Memory B cell (primary cell): ENCODE results near the gene DHRS3.

Experiments used
- ATAC-seq: fragments of 150-1000 bp; cut with Tn5 transposase; 2 replicates; pipeline ENCODE4 v1.10.0; 2021; ENCODE audit warnings: low read depth, mild to moderate bottlenecking, moderate library complexity
- DNase-seq, 2 donors: peaks; one replicate each; pipeline ENCODE4 v3.0.0; 2022; ENCODE audit warnings: low spot score in 2 of 2
- H3K27ac Mint-ChIP-seq: one replicate; pipeline ENCODE4 v1.8.0; 2022; ENCODE audit warnings: mild to moderate bottlenecking, moderate library complexity, mixed read lengths
- H3K27me3 Mint-ChIP-seq: one replicate; pipeline ENCODE4 v1.8.0; 2022; ENCODE audit warnings: mixed read lengths
- H3K36me3 Mint-ChIP-seq: one replicate; pipeline ENCODE4 v1.8.0; 2022; ENCODE audit warnings: mild to moderate bottlenecking, mixed read lengths
- H3K4me1 Mint-ChIP-seq: one replicate; pipeline ENCODE4 v1.8.0; 2022; ENCODE audit warnings: mixed read lengths
- H3K4me3 Mint-ChIP-seq: one replicate; pipeline ENCODE4 v1.8.0; 2022; ENCODE audit warnings: mild to moderate bottlenecking, moderate library complexity, mixed read lengths
- H3K9me3 Mint-ChIP-seq: one replicate; pipeline ENCODE4 v1.8.0; 2022; ENCODE audit warnings: mixed read lengths

Gene DHRS3

GRCh38 chr1:12592496-12592895 is 25.5 kb downstream of the DHRS3 start:
- ATAC-seq (no peak), DNase-seq (no peak)
- Mint-ChIP-seq H3K27ac (no peak overlapping the region), H3K36me3 (no peaks in the 10 kb centered on the region), H3K4me3 (no peak overlapping the region), H3K9me3 (no peaks in the 10 kb centered on the region), H3K27me3 (peaks cover 33% of the 10 kb centered on the region), H3K4me1 (peaks cover 10% of the 10 kb centered on the region)

DNA sequence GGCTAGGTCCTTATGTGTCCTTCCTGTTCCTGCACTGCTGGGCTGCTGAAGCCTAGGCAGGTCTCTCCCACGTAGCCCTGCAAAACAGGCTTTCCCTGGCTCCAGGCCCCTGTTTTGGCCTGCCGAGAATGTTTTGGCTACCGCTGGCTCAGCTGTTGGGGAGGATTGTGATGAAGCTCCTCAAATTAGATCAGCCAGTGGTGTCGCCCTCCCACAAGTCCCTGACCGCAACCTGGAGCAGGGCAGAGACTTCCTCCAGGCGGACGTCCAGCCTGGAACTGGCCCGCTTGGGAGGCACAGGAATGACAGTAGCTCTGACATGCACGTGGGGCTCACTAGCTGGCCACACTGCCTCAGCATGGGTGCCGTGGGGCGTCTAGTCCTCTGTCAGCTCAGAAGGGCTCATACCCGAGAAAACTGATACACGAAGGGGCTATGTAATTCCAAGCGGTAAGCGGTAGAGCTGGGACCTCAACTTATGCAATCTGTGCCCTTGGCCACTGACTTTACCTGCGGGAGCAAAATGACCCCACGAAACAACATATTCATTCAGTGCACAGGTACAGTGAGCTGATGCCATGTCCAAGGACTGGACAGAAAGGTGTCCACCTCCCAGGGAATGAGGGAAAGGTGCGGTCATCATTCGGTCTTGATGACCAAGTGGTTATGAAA is 26.6 kb downstream of the DHRS3 start:
- no peaks in the 10 kb centered on the region for H3K36me3 Mint-ChIP-seq
- H3K4me3 Mint-ChIP-seq, result no peak overlapping the region
- no peak overlapping the region for H3K27ac Mint-ChIP-seq
- ATAC-seq, result no peak
- DNase-seq, result no peak
- no peaks in the 10 kb centered on the region for H3K9me3 Mint-ChIP-seq
- H3K27me3 Mint-ChIP-seq, result peaks cover 33% of the 10 kb centered on the region
- H3K4me1 Mint-ChIP-seq, result peaks cover 10% of the 10 kb centered on the region

DNA sequence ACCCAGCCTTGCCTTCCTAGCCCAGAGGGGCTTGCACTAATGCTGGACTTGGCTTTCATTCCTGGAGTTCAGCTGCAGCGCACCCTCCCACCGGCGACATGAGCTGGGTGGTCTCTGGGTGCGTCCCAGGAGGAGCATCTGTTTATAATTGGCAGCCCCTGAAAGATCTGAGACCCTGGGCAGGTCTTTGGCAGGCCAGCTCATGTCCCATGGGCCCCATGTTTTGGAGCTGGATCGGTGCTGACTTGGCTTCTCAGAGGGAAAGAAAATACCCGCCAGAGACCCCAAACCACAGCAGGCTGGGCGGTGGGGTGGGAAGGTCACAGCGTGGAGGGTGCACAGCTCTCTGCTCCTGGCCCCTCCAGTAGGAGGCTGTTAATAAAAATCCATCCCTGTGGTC is 29.3 kb downstream of the DHRS3 start:
- no peaks in the 10 kb centered on the region for H3K4me1 Mint-ChIP-seq
- ATAC-seq (no peak), DNase-seq (no peak)
- H3K4me3 Mint-ChIP-seq, result no peak overlapping the region
- H3K27me3 Mint-ChIP-seq, result peaks cover 22% of the 10 kb centered on the region
- peaks cover under 1% of the 10 kb centered on the region for H3K9me3 Mint-ChIP-seq
- H3K36me3 Mint-ChIP-seq, result no peaks in the 10 kb centered on the region
- H3K27ac Mint-ChIP-seq, result no peak overlapping the region

DNA sequence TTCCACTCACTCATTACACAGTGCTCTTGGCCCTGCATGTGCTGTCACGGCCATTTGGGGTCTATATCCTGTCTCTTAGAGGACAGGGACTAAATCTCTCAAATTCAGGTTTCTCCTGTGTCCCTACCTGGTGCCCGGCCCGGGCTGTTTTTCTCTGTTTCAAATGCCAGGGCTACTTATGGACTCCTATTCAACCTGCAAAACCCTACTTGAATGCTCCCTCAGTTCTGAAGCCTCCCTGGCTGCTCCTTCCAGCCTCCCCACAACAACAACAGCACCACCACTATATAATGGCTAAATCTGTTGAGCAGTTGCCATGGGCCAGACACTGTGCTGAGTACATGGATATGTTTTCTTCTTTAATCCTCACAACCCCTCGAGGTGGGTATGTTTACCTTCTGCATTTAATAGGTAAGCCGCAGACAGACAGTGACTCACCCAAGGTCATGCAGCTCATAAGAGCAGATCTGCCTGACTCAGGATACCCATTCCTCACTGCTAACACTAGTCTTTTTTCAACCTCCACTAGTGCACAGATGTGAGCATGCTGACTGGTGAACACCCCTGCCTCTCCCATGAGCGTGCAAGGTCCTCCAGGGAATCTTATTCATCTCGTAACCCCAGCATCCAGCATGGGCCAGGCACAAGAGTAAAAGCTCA is 29.9 kb downstream of the DHRS3 start:
- ATAC-seq, result no peak
- no peaks in the 10 kb centered on the region for H3K4me1 Mint-ChIP-seq
- peaks cover 18% of the 10 kb centered on the region for H3K27me3 Mint-ChIP-seq
- H3K9me3 Mint-ChIP-seq, result peaks cover 3% of the 10 kb centered on the region
- no peaks in the 10 kb centered on the region for H3K36me3 Mint-ChIP-seq
- no peak overlapping the region for H3K27ac Mint-ChIP-seq
- no peak for DNase-seq
- no peak overlapping the region for H3K4me3 Mint-ChIP-seq

DNA sequence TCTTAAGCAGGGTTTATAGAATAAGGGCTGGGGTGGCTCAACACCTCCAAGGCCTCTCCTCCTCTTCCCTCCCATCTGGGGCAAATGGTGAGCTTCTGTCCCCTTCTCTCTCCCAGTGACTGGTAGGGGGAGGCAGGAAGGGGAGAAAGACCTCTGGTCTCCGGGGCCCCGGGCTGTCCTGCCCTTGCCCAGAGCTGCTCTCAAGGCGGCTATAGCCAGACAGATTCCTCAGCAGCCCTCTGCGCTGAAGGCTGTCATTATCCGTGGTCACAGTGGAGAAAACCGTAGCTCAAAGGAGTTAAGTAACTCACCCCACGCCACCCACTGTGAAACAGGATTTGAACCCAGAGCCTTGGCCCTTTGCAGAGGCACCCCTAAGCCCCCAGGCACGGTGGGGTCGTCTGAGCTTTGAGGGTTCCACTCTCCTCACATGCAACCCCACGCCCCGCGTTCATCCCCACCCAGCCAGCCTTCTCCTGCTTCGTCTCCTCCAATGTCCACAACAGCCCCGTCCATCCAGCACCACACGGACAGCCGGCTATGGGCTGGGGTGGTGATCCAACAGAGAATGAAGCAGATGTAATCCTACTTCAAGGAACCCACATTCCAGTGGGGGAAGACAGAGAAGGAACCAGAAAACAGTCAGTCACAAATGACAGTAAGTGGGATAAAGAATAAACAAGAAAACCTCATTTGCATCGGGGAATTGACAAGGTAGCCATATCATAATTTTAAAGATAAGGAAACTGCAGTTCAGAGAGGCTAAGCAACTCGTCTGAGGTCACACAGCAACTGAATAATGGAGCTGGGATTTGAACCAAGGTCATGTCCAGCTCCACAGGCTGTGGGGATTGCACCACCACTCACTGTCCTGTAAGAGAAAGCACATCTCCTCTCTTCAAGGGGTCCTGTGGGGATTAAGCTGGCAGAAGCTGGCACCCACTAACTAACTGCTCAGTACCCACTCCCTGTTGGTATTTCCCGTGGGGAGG is 31.8 kb downstream of the DHRS3 start:
- no peaks in the 10 kb centered on the region for H3K36me3 Mint-ChIP-seq
- H3K4me3 Mint-ChIP-seq, result no peak overlapping the region
- peaks cover 11% of the 10 kb centered on the region for H3K27me3 Mint-ChIP-seq
- H3K4me1 Mint-ChIP-seq, result no peaks in the 10 kb centered on the region
- ATAC-seq (no peak), DNase-seq (no peak)
- no peak overlapping the region for H3K27ac Mint-ChIP-seq
- H3K9me3 Mint-ChIP-seq, result peaks cover 7% of the 10 kb centered on the region

DNA sequence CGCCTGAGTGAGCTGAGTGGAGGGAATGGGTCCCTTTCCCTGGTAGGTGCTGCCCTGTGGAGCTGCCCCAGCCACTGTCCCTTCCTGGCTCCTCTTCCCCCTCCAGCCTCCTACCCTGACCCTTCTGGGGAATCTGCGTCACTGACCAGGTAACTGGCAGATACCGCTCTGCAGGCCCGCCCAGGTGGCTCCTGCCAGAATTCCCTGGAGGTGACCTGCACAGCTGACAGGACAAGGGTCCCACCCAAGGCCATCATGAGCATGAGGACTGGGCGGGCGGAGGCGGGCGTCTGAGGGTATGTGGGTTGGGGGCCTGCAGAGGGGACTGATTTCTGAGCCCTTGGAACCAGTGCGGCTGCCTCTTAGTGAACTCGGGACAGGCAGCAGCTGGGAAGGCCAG is 32.5 kb downstream of the DHRS3 start:
- no peaks in the 10 kb centered on the region for H3K4me1 Mint-ChIP-seq
- H3K27ac Mint-ChIP-seq, result no peak overlapping the region
- H3K4me3 Mint-ChIP-seq, result no peak overlapping the region
- no peak for DNase-seq
- H3K9me3 Mint-ChIP-seq, result peaks cover 7% of the 10 kb centered on the region
- no peak for ATAC-seq
- H3K27me3 Mint-ChIP-seq, result peaks cover 7% of the 10 kb centered on the region
- no peaks in the 10 kb centered on the region for H3K36me3 Mint-ChIP-seq

- Mint-ChIP-seq H3K4me1 (no peaks in the 10 kb centered on the region), H3K4me3 (no peak overlapping the region), H3K36me3 (no peaks in the 10 kb centered on the region), H3K27ac (no peak overlapping the region), H3K9me3 (peaks cover 7% of the 10 kb centered on the region), H3K27me3 (peaks cover 7% of the 10 kb centered on the region)
- DNase-seq (no peak), ATAC-seq (no peak)
Measured at GRCh38 chr1:12584900-12585525, 33.0 kb downstream of the DHRS3 start.

DNA sequence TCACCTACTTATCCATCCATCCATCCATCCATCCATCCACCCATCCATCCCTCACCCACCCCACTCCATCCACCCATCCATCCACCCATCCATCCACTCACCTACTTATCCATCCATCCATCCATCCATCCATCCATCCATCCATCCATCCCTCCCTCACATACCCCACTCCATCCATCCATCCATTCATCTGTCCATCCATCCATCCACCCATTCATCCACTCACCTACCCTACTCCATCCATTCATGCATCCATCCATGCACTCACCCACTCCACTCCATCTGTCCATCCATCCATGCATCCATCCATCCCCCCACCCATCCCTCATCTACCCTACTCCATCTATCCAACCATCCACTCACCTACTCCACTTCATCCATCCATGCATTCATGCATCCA is 34.5 kb downstream of the DHRS3 start:
- Mint-ChIP-seq H3K9me3 (peaks cover 7% of the 10 kb centered on the region), H3K36me3 (no peaks in the 10 kb centered on the region), H3K27me3 (peaks cover 5% of the 10 kb centered on the region), H3K4me1 (no peaks in the 10 kb centered on the region), H3K4me3 (no peak overlapping the region), H3K27ac (no peak overlapping the region)
- DNase-seq (no peak), ATAC-seq (no peak)

DNA sequence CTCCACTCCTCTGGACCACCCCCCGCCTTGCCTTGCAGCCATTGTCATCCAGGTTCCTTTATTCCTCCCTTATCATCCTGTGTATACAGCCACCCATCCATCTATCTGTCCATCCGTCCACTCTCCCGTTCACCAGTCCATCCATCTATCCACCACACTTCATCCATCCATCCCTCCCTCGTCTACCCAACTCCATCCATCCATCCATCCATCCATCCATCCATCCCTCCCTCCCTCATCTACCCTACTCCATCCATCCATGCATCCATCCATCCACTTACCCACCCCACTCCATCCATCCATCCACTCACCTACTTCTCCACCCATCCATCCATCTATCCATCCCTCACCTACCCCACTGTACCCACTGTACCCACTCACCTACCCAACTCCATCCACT is 35.4 kb downstream of the DHRS3 start:
- H3K4me3 Mint-ChIP-seq, result no peak overlapping the region
- peaks cover 7% of the 10 kb centered on the region for H3K9me3 Mint-ChIP-seq
- DNase-seq (no peak), ATAC-seq (no peak)
- no peaks in the 10 kb centered on the region for H3K36me3 Mint-ChIP-seq
- H3K27me3 Mint-ChIP-seq, result no peaks in the 10 kb centered on the region
- no peaks in the 10 kb centered on the region for H3K4me1 Mint-ChIP-seq
- no peak overlapping the region for H3K27ac Mint-ChIP-seq

DNA sequence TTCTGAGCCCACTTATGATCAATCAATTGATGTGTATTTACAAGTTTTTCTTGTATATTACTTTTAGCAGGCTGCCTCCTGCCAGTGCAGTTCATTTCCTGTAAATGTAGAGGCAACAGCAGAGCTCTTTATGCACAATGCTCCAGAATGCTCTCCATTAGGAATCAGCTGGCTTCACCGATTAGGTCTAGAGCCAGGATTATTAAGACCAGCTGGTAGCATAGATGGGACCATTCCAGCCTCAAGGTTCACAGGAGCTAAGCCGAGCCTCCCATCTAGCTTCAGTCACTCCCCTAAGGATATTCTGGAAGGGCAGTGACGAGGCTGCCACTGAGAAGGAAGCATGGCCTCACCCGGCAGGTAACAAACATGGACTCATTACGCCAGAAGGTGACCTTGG is 36.8 kb downstream of the DHRS3 start:
- no peaks in the 10 kb centered on the region for H3K4me1 Mint-ChIP-seq
- no peak overlapping the region for H3K4me3 Mint-ChIP-seq
- no peaks in the 10 kb centered on the region for H3K27me3 Mint-ChIP-seq
- DNase-seq, result no peak
- H3K27ac Mint-ChIP-seq, result no peak overlapping the region
- H3K36me3 Mint-ChIP-seq, result no peaks in the 10 kb centered on the region
- peaks cover 7% of the 10 kb centered on the region for H3K9me3 Mint-ChIP-seq
- no peak for ATAC-seq

- peaks cover 7% of the 10 kb centered on the region for H3K9me3 Mint-ChIP-seq
- H3K4me3 Mint-ChIP-seq, result no peak overlapping the region
- no peaks in the 10 kb centered on the region for H3K27me3 Mint-ChIP-seq
- no peak overlapping the region for H3K27ac Mint-ChIP-seq
- ATAC-seq (no peak), DNase-seq (no peak)
- no peaks in the 10 kb centered on the region for H3K4me1 Mint-ChIP-seq
- no peaks in the 10 kb centered on the region for H3K36me3 Mint-ChIP-seq
Measured at GRCh38 chr1:12580054-12580887, 37.7 kb downstream of the DHRS3 start.

DNA sequence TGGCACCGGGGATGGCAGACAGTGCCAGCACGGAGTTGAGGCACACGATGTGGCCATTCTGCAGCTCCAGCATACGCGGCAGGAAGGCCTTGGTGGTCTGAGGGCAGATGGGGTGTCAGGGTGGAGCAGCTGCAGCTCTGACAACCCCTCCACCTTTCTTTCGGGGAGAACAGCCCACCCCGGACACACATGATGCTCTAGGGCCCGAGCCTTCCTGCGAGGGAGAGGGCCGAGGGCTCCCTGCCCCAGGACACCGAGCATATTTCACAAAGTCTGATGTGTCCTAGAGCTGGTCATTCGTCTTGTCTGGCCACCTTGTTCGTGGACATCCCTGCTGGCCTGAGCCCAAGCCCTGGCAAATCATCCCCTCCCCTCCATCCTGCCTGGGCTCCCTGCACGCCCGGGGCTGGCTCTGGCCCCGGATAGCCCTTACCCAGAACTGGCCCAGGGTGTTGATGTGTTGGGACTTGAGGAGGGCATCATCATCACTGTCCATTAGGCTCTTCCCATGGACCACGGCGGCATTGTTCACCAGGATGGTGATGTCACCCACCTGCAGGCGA is 39.1 kb downstream of the DHRS3 start:
- Mint-ChIP-seq H3K27ac (no peak overlapping the region), H3K9me3 (peaks cover 7% of the 10 kb centered on the region), H3K27me3 (no peaks in the 10 kb centered on the region), H3K4me3 (no peak overlapping the region), H3K4me1 (no peaks in the 10 kb centered on the region), H3K36me3 (no peaks in the 10 kb centered on the region)
- ATAC-seq, result no peak
- no peak for DNase-seq

- no peak for ATAC-seq
Measured at GRCh38 chr1:12577020-12577419, 41.0 kb downstream of the DHRS3 start.

More at GRCh38 chr1:12577020-12577419, 41.0 kb downstream of the DHRS3 start:
- no peak for DNase-seq
- Mint-ChIP-seq H3K27me3 (no peaks in the 10 kb centered on the region), H3K4me1 (no peaks in the 10 kb centered on the region), H3K36me3 (no peaks in the 10 kb centered on the region), H3K9me3 (no peaks in the 10 kb centered on the region), H3K27ac (no peak overlapping the region), H3K4me3 (no peak overlapping the region)
